HepG2 (cell line): ENCODE results near the gene EMP2. TPM values are rescaled to one million over a fixed set of nuclear protein-coding genes. Genes with fewer than 3 reads are reported as not detected.
A peak's percentile ranks its signal among the peaks of the same experiment; 100 is the strongest.

Source experiments
- E2F2 ChIP-seq: sonication (generic); formaldehyde crosslinking; IDR thresholded peaks from 2 replicates; pipeline ENCODE4 v1.4.0; 2020; ENCODE audit warnings: missing genetic modification reagents, borderline replicate concordance
- EP300 ChIP-seq, 3 experiments: sonication (generic) in 1 of 3; formaldehyde crosslinking in 1 of 3; IDR thresholded peaks; 2 replicates each; pipeline versions ENCODE4 v1.5.1 to v1.6.1; 2011 to 2020; ENCODE audit warnings: low read depth in 2 of 3, low read length in 2 of 3, borderline replicate concordance in 1 of 3, improper control_type of control experiment in 1 of 3, mild to moderate bottlenecking in 1 of 3, missing genetic modification reagents in 1 of 3, moderate library complexity in 1 of 3
- GPN1 ChIP-seq: sonication (generic); formaldehyde crosslinking; IDR thresholded peaks from 2 replicates; pipeline ENCODE4 v1.5.1; 2020; ENCODE audit warnings: missing genetic modification reagents, borderline replicate concordance
- SMARCC2 ChIP-seq: fragments of 450-650 bp; IDR thresholded peaks from 2 replicates; pipeline ENCODE4 v1.6.1; 2017; ENCODE audit warnings: antibody characterized with exemption, mild to moderate bottlenecking
- SNAPC5 ChIP-seq: sonication (generic); formaldehyde crosslinking; IDR thresholded peaks from 2 replicates; pipeline ENCODE4 v1.8.1; 2023; ENCODE audit warnings: mild to moderate bottlenecking, missing genetic modification reagents, borderline replicate concordance
- TRAFD1 ChIP-seq: sonication (generic); formaldehyde crosslinking; IDR thresholded peaks from 2 replicates; pipeline ENCODE4 v1.5.1; 2020; ENCODE audit warnings: missing genetic modification reagents, mild to moderate bottlenecking, borderline replicate concordance
- ZBTB40 ChIP-seq, 2 experiments: fragments of 450-650 bp in 1 of 2; sonication (generic) in 1 of 2; formaldehyde crosslinking in 1 of 2; IDR thresholded peaks; 2 replicates each; pipeline versions ENCODE4 v1.6.1 to v1.8.0; 2016 to 2022; ENCODE audit warnings: antibody characterized with exemption in 1 of 2, mild to moderate bottlenecking in 1 of 2, missing genetic modification reagents in 1 of 2
- ZSCAN22 ChIP-seq: sonication (generic); formaldehyde crosslinking; IDR thresholded peaks from 2 replicates; pipeline ENCODE4 v1.4.0; 2020; ENCODE audit warnings: mild to moderate bottlenecking, missing genetic modification reagents
- polyA plus RNA-seq, 8 experiments: library from polyadenylated mRNA; depleted of rRNA in 3 of 8; stranded (reverse) in 7 of 8; unstranded in 1 of 8; fragments of >200 nt; fragmentation: Illumina TruSeq in 4 of 8; extraction: Trizol in 4 of 8; gene quantifications; 2 replicates each; pipeline versions ENCODE4 v1.2.1 to v1.2.3, GENCODE V29; 2011 to 2016; ENCODE audit warnings: low read depth in 4 of 8, missing spikeins in 1 of 8, mixed read lengths in 1 of 8; ENCODE audit not compliant: insufficient read depth in 1 of 8
- total RNA-seq, 5 experiments: library from RNA; depleted of rRNA; stranded (reverse); fragments of >200 nt; fragmentation: Illumina TruSeq; extraction: Trizol; gene quantifications; 2 replicates each; pipeline ENCODE4 v1.2.3, GENCODE V29; 2016; ENCODE audit warnings: low read depth in 1 of 5
- TF ChIP-seq, protein P1 (sequence below): sonication (generic); formaldehyde crosslinking; IDR thresholded peaks from 2 replicates; pipeline ENCODE4 v1.4.0; 2020; ENCODE audit warnings: missing genetic modification reagents

EMP2 gene
- total and polyA plus RNA-seq, 2 of the 13 experiments (the other 11 are each of a cell fraction or from before 2014, with no cell fraction given), result 24.6 to 91.2 TPM

DNA sequence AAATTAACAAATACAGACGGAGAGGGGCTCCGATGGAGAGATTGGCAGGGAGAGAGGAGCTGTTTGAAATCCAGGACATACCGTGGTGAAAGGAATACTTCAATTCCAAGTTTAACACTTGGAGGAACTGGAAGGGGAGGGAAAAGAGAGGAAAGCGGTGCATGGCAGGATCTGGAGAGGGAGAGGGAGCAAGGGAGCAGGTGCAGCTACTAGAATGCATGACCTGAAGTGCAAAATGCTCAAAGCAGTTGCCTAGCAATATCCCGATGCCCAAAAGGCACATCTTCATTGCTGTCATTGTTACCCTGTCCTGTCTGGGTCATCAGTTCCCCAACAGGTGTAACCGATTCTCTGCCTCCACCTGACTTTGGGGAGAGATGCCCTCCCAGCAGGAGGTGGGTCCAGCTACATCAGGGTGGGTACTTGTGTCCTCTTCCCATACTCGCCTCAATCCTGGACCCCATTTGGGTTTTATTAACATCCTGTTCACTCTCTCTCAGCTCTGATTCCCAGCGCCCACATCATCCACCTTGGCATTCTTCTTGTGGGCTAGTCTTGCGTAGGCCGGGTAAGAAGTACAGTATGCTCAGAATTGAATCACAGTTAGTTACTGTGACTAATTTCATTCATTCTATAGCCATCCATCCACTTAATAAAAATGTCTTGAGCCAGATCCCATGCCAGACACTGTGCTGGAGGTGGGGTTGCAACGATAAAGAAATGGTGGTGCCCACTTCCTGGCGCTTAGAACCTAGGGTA is 37.4 kb upstream of the EMP2 start (continued):
- TF ChIP-seq SNAPC5 (CRISPR knock-in tag) (0 out of 2 replicates have a peak, but pooled peaks have one; percentile 7), EP300 (IDR thresholded peaks at IDR 0.05; ENCODE audit: low read depth in 2 of 2, low read length in 2 of 2) (no peak), EP300 (CRISPR knock-in tag; IDR thresholded peaks at IDR 0.05; ENCODE audit: borderline replicate concordance) (no peak), TRAFD1 (CRISPR knock-in tag) (no peak), ZSCAN22 (CRISPR knock-in tag) (no peak), GPN1 (CRISPR knock-in tag) (no peak), ZBTB40 (IDR thresholded peaks at IDR 0.05) (no peak), ZBTB40 (CRISPR knock-in tag; IDR thresholded peaks at IDR 0.05) (peak; percentile 38; the same call in 1 of the 2 replicates), SMARCC2 (no peak), E2F2 (CRISPR knock-in tag) (no peak)
- TF ChIP-seq, protein P1, sequence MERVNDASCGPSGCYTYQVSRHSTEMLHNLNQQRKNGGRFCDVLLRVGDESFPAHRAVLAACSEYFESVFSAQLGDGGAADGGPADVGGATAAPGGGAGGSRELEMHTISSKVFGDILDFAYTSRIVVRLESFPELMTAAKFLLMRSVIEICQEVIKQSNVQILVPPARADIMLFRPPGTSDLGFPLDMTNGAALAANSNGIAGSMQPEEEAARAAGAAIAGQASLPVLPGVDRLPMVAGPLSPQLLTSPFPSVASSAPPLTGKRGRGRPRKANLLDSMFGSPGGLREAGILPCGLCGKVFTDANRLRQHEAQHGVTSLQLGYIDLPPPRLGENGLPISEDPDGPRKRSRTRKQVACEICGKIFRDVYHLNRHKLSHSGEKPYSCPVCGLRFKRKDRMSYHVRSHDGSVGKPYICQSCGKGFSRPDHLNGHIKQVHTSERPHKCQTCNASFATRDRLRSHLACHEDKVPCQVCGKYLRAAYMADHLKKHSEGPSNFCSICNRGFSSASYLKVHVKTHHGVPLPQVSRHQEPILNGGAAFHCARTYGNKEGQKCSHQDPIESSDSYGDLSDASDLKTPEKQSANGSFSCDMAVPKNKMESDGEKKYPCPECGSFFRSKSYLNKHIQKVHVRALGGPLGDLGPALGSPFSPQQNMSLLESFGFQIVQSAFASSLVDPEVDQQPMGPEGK (CRISPR knock-in tag), result no peak
